Progenitor cell of endocrine pancreas (in vitro differentiated cells): ENCODE data around the gene DOCK9. TPM values are rescaled to one million over a fixed set of nuclear protein-coding genes. Genes with fewer than 3 reads are reported as not detected.

Experiments
- DNase-seq: peaks from one replicate; pipeline ENCODE4 v3.0.0; 2021; ENCODE audit warnings: low spot score; ENCODE audit not compliant: unreplicated experiment
- H3K27ac Mint-ChIP-seq: 2 replicates; pipeline ENCODE4 v1.8.0; 2021; ENCODE audit warnings: mild to moderate bottlenecking, moderate library complexity, mixed read lengths
- H3K27me3 Mint-ChIP-seq: 2 replicates; pipeline ENCODE4 v1.8.0; 2021; ENCODE audit warnings: mixed read lengths
- H3K36me3 Mint-ChIP-seq: 2 replicates; pipeline ENCODE4 v1.8.0; 2022; ENCODE audit warnings: mixed read lengths; ENCODE audit not compliant: insufficient read depth
- H3K4me1 Mint-ChIP-seq: 2 replicates; pipeline ENCODE4 v1.8.0; 2021; ENCODE audit warnings: low read depth, mixed read lengths
- H3K4me3 Mint-ChIP-seq: 2 replicates; pipeline ENCODE4 v1.8.0; 2021; ENCODE audit warnings: low read depth, mild to moderate bottlenecking, moderate library complexity, mixed read lengths
- H3K9me3 Mint-ChIP-seq: 2 replicates; pipeline ENCODE4 v1.8.0; 2021; ENCODE audit warnings: low read depth, mixed read lengths
- total RNA-seq: library from RNA; stranded (reverse); gene quantifications from 2 replicates; pipeline ENCODE4 v1.2.1, GENCODE V29; 2021
- TF ChIP-seq, protein P1 (sequence below): fragments of 200-600 bp; sonication (generic); IDR thresholded peaks from one replicate; pipeline ENCODE4 v1.5.0; 2021; ENCODE audit warnings: antibody characterized with exemption, mild to moderate bottlenecking; ENCODE audit not compliant: unreplicated experiment

Gene DOCK9
- total RNA-seq, 1 donor from 2014 or later = 35.7 TPM

DNA sequence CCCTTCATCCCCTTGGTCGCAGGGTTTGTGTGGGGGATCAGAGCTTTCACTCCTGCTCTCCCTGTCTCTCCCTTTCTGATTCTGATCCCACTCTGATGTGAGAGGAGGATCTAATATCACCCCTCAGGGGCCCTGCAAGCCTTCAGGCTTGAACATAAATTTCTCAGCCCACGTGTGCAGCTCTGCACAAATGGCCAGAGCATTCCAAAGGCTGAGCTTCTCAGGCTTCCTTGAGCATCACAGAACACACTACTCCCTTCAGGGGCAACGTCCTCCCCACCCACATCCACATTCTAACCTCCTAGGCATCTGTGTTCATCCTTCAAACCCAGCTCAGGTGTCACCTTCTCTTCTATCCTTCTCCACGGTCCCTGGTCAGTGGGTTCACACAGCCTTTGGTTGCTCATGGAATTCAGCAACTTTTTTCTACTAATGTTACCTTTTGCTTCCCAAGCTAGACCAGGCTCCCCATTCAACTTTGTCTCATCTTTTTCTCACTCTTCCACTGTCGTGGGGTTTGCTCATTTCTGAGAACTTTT is 24.4 kb upstream of the DOCK9 start:
- Mint-ChIP-seq H3K27me3 (peaks cover 27% of the 10 kb centered on the region), H3K9me3 (no peaks in the 10 kb centered on the region), H3K36me3 (no peaks in the 10 kb centered on the region), H3K4me1 (peaks cover 3% of the 10 kb centered on the region), H3K27ac (no peak overlapping the region), H3K4me3 (no peak overlapping the region)
- TF ChIP-seq, protein P1, sequence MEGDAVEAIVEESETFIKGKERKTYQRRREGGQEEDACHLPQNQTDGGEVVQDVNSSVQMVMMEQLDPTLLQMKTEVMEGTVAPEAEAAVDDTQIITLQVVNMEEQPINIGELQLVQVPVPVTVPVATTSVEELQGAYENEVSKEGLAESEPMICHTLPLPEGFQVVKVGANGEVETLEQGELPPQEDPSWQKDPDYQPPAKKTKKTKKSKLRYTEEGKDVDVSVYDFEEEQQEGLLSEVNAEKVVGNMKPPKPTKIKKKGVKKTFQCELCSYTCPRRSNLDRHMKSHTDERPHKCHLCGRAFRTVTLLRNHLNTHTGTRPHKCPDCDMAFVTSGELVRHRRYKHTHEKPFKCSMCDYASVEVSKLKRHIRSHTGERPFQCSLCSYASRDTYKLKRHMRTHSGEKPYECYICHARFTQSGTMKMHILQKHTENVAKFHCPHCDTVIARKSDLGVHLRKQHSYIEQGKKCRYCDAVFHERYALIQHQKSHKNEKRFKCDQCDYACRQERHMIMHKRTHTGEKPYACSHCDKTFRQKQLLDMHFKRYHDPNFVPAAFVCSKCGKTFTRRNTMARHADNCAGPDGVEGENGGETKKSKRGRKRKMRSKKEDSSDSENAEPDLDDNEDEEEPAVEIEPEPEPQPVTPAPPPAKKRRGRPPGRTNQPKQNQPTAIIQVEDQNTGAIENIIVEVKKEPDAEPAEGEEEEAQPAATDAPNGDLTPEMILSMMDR = no peak
- no peak for DNase-seq

DNA sequence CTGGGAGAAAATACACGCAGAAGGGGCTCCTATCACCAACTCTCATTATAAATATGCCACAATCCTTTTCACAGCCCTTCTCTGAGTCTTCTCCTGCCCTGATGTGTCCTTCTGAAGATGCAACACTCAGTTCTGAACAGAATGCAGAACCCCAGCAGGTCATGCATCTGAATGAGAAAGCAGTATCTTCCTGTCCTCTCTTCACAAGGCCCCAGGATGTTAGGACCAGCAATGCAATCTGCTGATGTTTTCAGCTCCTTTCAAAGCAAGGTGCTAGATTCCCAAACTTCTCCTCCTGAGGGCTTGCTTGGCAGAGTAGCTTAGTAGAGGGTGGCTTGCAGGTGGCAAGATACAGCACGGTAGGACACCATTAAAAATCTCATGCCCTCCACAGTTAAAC is 22.3 kb upstream of the DOCK9 start:
- TF ChIP-seq, protein P1 = no peak
- DNase-seq = no peak
- no peaks in the 10 kb centered on the region for H3K36me3 Mint-ChIP-seq
- no peak overlapping the region for H3K4me3 Mint-ChIP-seq
- peaks cover 4% of the 10 kb centered on the region for H3K4me1 Mint-ChIP-seq
- H3K27ac Mint-ChIP-seq = no peak overlapping the region
- H3K9me3 Mint-ChIP-seq = no peaks in the 10 kb centered on the region
- peaks cover 27% of the 10 kb centered on the region for H3K27me3 Mint-ChIP-seq

DNA sequence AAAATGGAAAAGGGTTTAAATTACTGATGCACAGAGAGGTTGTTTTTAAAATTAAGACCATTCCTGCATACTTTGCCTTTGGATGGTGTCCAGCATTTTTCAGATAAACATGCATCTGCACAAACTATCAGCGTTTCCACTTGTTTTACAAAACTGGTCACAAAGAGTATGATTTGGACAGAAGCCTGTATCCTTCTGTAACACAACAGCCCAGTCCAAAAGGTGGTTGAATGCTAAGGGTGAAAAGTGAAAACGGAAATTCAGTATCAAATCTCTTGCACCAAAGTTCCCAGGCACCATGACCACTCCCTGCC is 21.7 kb upstream of the DOCK9 start:
- Mint-ChIP-seq H3K4me3 (no peak overlapping the region), H3K36me3 (no peaks in the 10 kb centered on the region), H3K4me1 (peaks cover 4% of the 10 kb centered on the region), H3K27ac (no peak overlapping the region), H3K27me3 (peaks cover 27% of the 10 kb centered on the region), H3K9me3 (no peaks in the 10 kb centered on the region)
- no peak for DNase-seq
- TF ChIP-seq, protein P1 = no peak

DNA sequence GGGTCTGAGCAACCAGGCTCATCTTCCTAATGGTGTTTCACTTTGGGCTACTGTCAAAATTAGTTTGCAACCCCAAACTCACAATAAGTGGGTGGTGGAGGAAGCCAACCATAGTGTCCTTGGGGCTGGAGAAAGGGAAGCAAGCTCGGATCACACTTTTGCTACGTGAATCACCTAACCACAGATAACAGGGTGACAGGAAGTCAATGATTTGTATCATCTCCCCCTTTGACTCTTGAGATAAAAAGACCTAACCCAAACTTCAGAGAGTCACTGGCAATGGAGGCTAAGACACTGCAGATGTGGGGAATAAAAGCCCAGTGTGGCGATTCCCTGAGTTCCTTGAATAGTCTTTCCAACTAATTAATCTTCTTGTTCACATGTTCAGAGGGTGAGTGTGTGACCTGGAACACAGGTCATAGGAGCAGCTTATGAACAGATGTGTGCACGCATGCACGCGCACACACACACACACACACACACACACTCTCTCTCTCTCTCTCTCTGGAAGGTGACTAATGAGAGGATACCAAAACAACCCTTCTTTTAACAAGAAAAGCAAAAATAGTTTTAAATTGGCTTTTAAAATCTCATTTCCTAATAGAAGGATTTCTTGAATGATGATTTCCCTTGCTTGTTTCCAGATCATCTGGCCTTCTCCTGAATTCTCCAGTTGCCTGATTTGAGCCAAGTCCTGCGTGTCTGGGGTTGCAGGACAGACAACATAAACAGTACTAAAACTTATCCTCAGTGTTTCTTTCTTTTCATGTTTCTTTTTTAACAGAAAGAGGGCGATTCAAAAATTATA is 21.2 kb upstream of the DOCK9 start:
- Mint-ChIP-seq H3K4me1 (peaks cover 4% of the 10 kb centered on the region), H3K36me3 (no peaks in the 10 kb centered on the region), H3K9me3 (no peaks in the 10 kb centered on the region), H3K27ac (no peak overlapping the region), H3K27me3 (peaks cover 26% of the 10 kb centered on the region), H3K4me3 (no peak overlapping the region)
- TF ChIP-seq, protein P1 = no peak
- DNase-seq = no peak

DNA sequence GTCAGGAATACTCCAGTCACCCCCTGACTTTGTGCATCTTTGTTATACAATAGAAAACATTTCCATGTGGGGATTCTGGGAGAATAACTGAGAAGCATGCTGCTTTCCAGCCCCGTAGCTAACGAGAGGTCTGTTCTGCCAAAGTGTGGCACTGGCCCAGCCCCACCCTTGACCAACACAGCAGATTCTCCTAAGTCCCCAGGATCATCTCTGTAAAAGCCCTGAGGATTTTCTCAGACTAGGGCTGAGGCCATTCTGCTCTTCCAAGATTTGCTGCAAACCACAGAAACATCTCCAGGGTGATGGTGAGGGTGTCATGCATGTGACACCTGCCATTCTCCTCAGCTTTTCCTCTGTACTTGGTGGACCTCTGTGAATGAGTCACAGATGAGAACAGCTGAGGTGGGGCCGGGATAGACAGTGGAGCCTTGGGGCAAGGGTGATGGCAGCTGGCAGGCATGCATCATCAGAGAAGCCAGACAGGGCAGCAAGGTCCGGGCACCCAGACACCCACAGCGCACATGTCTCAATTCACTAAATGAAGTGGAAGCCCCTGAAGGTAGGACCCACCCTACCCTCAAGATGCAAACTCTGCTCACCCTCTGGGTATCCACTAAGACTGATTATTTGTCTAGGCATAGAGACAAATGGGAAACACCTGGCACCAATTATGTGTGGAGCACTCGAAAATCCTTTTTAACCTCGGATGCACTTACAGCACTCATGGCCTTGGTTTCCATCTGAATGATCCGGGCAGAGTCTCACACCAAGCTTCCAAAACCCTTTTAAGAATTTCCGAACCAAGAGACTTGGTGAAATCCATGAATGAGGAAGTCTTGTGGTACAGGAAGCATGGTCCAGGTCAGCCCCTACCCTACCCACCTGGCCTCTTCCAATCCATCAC is 20.1 kb upstream of the DOCK9 start:
- no peaks in the 10 kb centered on the region for H3K9me3 Mint-ChIP-seq
- peaks cover 19% of the 10 kb centered on the region for H3K27me3 Mint-ChIP-seq
- no peaks in the 10 kb centered on the region for H3K36me3 Mint-ChIP-seq
- peaks cover 1% of the 10 kb centered on the region for H3K4me1 Mint-ChIP-seq
- H3K27ac Mint-ChIP-seq = no peak overlapping the region
- DNase-seq = no peak
- no peak overlapping the region for H3K4me3 Mint-ChIP-seq
- TF ChIP-seq, protein P1 = no peak
